K562 (cell line): Measurements from ENCODE around the gene LAG3. TPM values are rescaled to one million over a fixed set of nuclear protein-coding genes. Genes with fewer than 3 reads are reported as not detected.

Experiments used
- ATAC-seq: fragments of 200-7000 bp; cut with Tn5 transposase; 3 replicates; pipeline ENCODE4 v1.9.1; 2020; ENCODE audit warnings: moderate library complexity
- BruUV-seq: library from RNA; stranded (reverse); fragments of 400-500 nt; replicated peaks from 2 replicates; lab custom pipeline; 2021; lab: Mats Ljungman, UMichigan
- CTCF ChIA-PET: fragments of 300-600 bp; formaldehyde crosslinking; extraction: SDS; loops from one replicate; lab custom pipeline; 2021; ENCODE audit warnings: low intra/inter-chr PET ratio; lab: Yijun Ruan, JAX
- POLR2A ChIA-PET: fragments of 300-600, 350-650 bp; sonication (Branson Sonifier 250); formaldehyde crosslinking; extraction: SDS; loops from one replicate; lab custom pipeline; 2021; ENCODE audit warnings: antibody characterized with exemption, inconsistent platforms; lab: Yijun Ruan, JAX
- DNase-seq, 4 experiments: peaks; one replicate each; pipeline versions ENCODE4 v3.0.0 to v3.0.0-alpha.2; 2011 to 2018; ENCODE audit warnings: low spot score in 3 of 4, mixed read lengths in 3 of 4; ENCODE audit errors: extremely low read depth in 1 of 4
- FAIRE-seq: peaks from 2 replicates; lab custom pipeline; 2011; peaks lifted over from hg19 to GRCh38; lab: Jason Lieb, UNC
- H2AFZ ChIP-seq: 2 replicates; pipeline ENCODE4 v1.6.0; 2011; ENCODE audit warnings: low read depth, low read length, control low read depth, inconsistent platforms
- H3K27ac ChIP-seq: fragments of 200-600 bp; 3 replicates; pipeline ENCODE4 v1.8.0; 2011; ENCODE audit warnings: low read depth, mild to moderate bottlenecking, control low read depth, inconsistent platforms, low read length, moderate library complexity, mixed read lengths; ENCODE audit errors: extremely low read depth
- H3K27me3 ChIP-seq, 2 experiments: fragments of 300-600 bp in 1 of 2; 2 replicates in 1 of 2; 3 replicates in 1 of 2; pipeline versions ENCODE4 v1.6.0 to v1.8.0; 2011; ENCODE audit warnings: inconsistent platforms in 2 of 2, low read length in 2 of 2, mild to moderate bottlenecking in 1 of 2, mixed read lengths in 1 of 2, moderate library complexity in 1 of 2; ENCODE audit not compliant: control insufficient read depth in 2 of 2, insufficient read depth in 2 of 2
- H3K36me3 ChIP-seq: fragments of 300-600 bp; 3 replicates; pipeline ENCODE4 v1.8.0; 2011; ENCODE audit warnings: mild to moderate bottlenecking, low read length, inconsistent platforms; ENCODE audit not compliant: control insufficient read depth, insufficient read depth
- H3K4me1 ChIP-seq, 2 experiments: fragments of 200-600 bp in 1 of 2; replicated peaks in 1 of 2; 2 replicates in 1 of 2; 3 replicates in 1 of 2; pipeline versions ENCODE4 v1.5.1 to v1.8.0; 2011; ENCODE audit warnings: inconsistent platforms in 2 of 2, low read length in 2 of 2, mild to moderate bottlenecking in 1 of 2, mixed read lengths in 1 of 2, moderate library complexity in 1 of 2; ENCODE audit not compliant: control insufficient read depth in 2 of 2, insufficient read depth in 2 of 2
- H3K4me2 ChIP-seq: 2 replicates; pipeline ENCODE4 v1.6.1; 2011; ENCODE audit warnings: low read length, control low read depth, inconsistent platforms, mixed read lengths; ENCODE audit not compliant: insufficient read depth
- H3K4me3 ChIP-seq: fragments of 200-600 bp; sonication (generic), shearing (Covaris generic); 2 replicates; pipeline ENCODE4 v1.5.1; 2016; ENCODE audit warnings: control low read depth, inconsistent platforms
- H3K79me2 ChIP-seq: fragments of 200-600 bp; 3 replicates; pipeline ENCODE4 v1.8.0; 2011; ENCODE audit warnings: low read length, inconsistent platforms; ENCODE audit not compliant: control insufficient read depth, insufficient read depth
- H3K9ac ChIP-seq, 2 experiments: 2 replicates each; pipeline versions ENCODE4 v1.6.0 to v1.6.1; 2011; ENCODE audit warnings: low read depth in 2 of 2, low read length in 2 of 2, control low read depth in 1 of 2, inconsistent platforms in 1 of 2, mild to moderate bottlenecking in 1 of 2, mixed read lengths in 1 of 2; ENCODE audit not compliant: insufficient read depth in 1 of 2
- H3K9me1 ChIP-seq: one replicate; pipeline ENCODE4 v1.6.0; 2011; ENCODE audit warnings: inconsistent platforms, mild to moderate bottlenecking, low read length, moderate library complexity; ENCODE audit not compliant: control insufficient read depth, insufficient read depth
- H3K9me3 ChIP-seq: replicated peaks from 2 replicates; pipeline ENCODE4 v1.5.1; 2011; ENCODE audit warnings: low read depth, low read length, inconsistent platforms; ENCODE audit not compliant: control insufficient read depth, insufficient read depth
- H4K20me1 ChIP-seq: replicated peaks from 2 replicates; pipeline ENCODE4 v1.6.1; 2011; ENCODE audit warnings: low read length, inconsistent platforms, mixed read lengths; ENCODE audit not compliant: control insufficient read depth, insufficient read depth
- CBX3 ChIP-seq, 2 experiments: IDR thresholded peaks; 1 replicate in 1 of 2; 2 replicates in 1 of 2; pipeline ENCODE4 v1.6.1; 2012; ENCODE audit warnings: inconsistent platforms in 2 of 2, low read length in 2 of 2, borderline replicate concordance in 1 of 2, control low read depth in 1 of 2
- TRIM24 ChIP-seq, 2 experiments: fragments of 450-650 bp; IDR thresholded peaks; 2 replicates each; pipeline ENCODE4 v1.6.1; 2016
- ZBTB11 ChIP-seq, 3 experiments: fragments of 200-800 bp in 1 of 3; fragments of 250-450 bp in 1 of 3; fragments of 450-650 bp in 1 of 3; sonication (Bioruptor Pico) in 1 of 3; sonication (Bioruptor generic) in 1 of 3; formaldehyde crosslinking in 1 of 3; IDR thresholded peaks; 2 replicates each; pipeline versions ENCODE4 v1.6.1 to v1.8.0; 2016 to 2022; ENCODE audit warnings: mild to moderate bottlenecking in 2 of 3, missing genetic modification characterization in 2 of 3, missing compliant biosample characterization in 1 of 3, moderate library complexity in 1 of 3
- ZNF280A ChIP-seq: fragments of 450-650 bp; IDR thresholded peaks from 2 replicates; pipeline ENCODE4 v1.6.1; 2018; ENCODE audit warnings: mild to moderate bottlenecking, low read depth; ENCODE audit not compliant: partially characterized antibody
- ZNF696 ChIP-seq: fragments of 250-450 bp; sonication (Bioruptor Pico); conservative IDR thresholded peaks from 2 replicates; pipeline ENCODE4 v1.4.0; 2020; ENCODE audit warnings: mild to moderate bottlenecking, moderate library complexity
- WGBS: fragments of 100-300 bp; shearing (Covaris generic); methylation state at CpG from one replicate; pipeline ENCODE4 v1.1.6; 2016; ENCODE audit warnings: low coverage, mixed read lengths; ENCODE audit not compliant: insufficient coverage; ENCODE audit errors: missing lambda C conversion rate; 5-methylcytosine and 5-hydroxymethylcytosine counted together
- in situ Hi-C: fragments of 300-500 bp; cut with MboI; formaldehyde crosslinking; loops from 4 replicates; pipeline ENCODE4 v1.15.0; 2018; ENCODE audit warnings: inconsistent platforms, mixed read lengths
- intact Hi-C: fragments of 100-400 bp; cut with micrococcal nuclease; formaldehyde crosslinking; loops from 2 replicates; pipeline ENCODE4 v1.14.2; 2022
- polyA plus RNA-seq, 8 experiments: library from polyadenylated mRNA; depleted of rRNA in 4 of 8; stranded (reverse) in 5 of 8; unstranded in 3 of 8; fragments of >200 nt; fragmentation: Nextera tagmentation in 2 of 8; fragmentation: Illumina TruSeq in 1 of 8; extraction: Ambion mirVana in 2 of 8; extraction: Trizol in 1 of 8; gene quantifications; 2 replicates each; pipeline versions ENCODE4 v1.2.1 to v1.2.3, GENCODE V29; 2011 to 2014; ENCODE audit warnings: inconsistent platforms in 1 of 8, missing spikeins in 1 of 8
- total RNA-seq, 7 experiments: library from RNA; depleted of rRNA in 6 of 7; stranded (reverse); fragments of >200 nt in 6 of 7; fragmentation: Illumina TruSeq in 2 of 7; extraction: Trizol in 2 of 7; gene quantifications; 2 replicates each; pipeline versions ENCODE4 v1.2.1 to v1.2.3, GENCODE V29; 2011 to 2021; ENCODE audit warnings: low replicate concordance in 1 of 7

LAG3 gene
- total and polyA plus RNA-seq, 9 of the 15 experiments (the other 6 are each of a cell fraction or from before 2014, with no cell fraction given): 0.07 to 0.66 (median 0.09) TPM; not detected in 1

- Histone ChIP-seq H3K36me3 (no peaks in the 10 kb centered on the region), H3K9me3 (no peaks in the 10 kb centered on the region; the same call in 1 of the 2 replicates), H3K27me3 (no peaks in the 10 kb centered on the region), H2AFZ (no peak overlapping the region), H3K79me2 (no peaks in the 10 kb centered on the region), H3K9ac (no peak overlapping the region), H3K4me3 (no peak overlapping the region), H3K4me1 (peaks cover 0 to 2% of the 10 kb centered on the region in 2 experiments; a peak in 2 of 5 replicates), H4K20me1 (no peaks in the 10 kb centered on the region)
- ChIA-PET CTCF (interaction anchor here (0.7 kb wide), 1 partner anchor 89 kb away, joined by 5 read pairs; no protein-coding TSS in a partner anchor), POLR2A (interaction anchor here (0.8 to 1.4 kb wide), 2 partner anchors 13 to 29 kb away, joined by 3 to 5 read pairs; partner anchors contain the start of genes COPS7A and PTMS)
- FAIRE-seq (no peak), DNase-seq (no peak)
- intact Hi-C loops: no loop called here
- TF ChIP-seq ZNF280A: peak; percentile 38
- no peak for TF ChIP-seq ZNF696 (CRISPR knock-in tag)
- TF ChIP-seq TRIM24 (IDR thresholded peaks at IDR 0.05): peak; percentile 31 to 51; a peak in 1 of 4 replicates
- TF ChIP-seq CBX3 (IDR thresholded peaks at IDR 0.05; ENCODE audit: borderline replicate concordance in 1 of 2, low read length in 2 of 2): peak in 1 of 2 experiments; percentile 90; a peak in 2 of 3 replicates
- no peak for TF ChIP-seq ZBTB11 (CRISPR knock-in tag; IDR thresholded peaks at IDR 0.05)
- TF ChIP-seq, all 486 proteins: peak for 3
- WGBS: 81% methylated on average over 4 of the region's 5 CpGs
- Histone ChIP-seq H3K27ac (no peak overlapping the region), H3K4me2 (no peak overlapping the region), H3K9me1 (no peaks in the 10 kb centered on the region)
- BruUV-seq: no TSS peak
- ATAC-seq: no peak
- in situ Hi-C loops: no loop called here
Measured at GRCh38 chr12:6736754-6737153, 35.6 kb upstream of the LAG3 start.
